ENCODE results near the gene FAM234B. TPM values are rescaled to one million over a fixed set of nuclear protein-coding genes. Genes with fewer than 3 reads are reported as not detected.

Gene FAM234B
- total RNA-seq, 1 donor: 3.3 TPM

GRCh38 chr12:13100882-13101769 is 56.9 kb downstream of the FAM234B start:
- no peak for TF ChIP-seq CTCF (IDR thresholded peaks at IDR 0.05; ENCODE audit: extremely low read depth, low read depth, low read length)
- H3K79me2 ChIP-seq (ENCODE audit: insufficient read depth, low read length): no peaks in the 10 kb centered on the region
- H3K4me1 ChIP-seq (ENCODE audit: insufficient read depth, low read length): peaks cover 62% of the 10 kb centered on the region
- H2AFZ ChIP-seq (ENCODE audit: low read length): peak overlapping the region; percentile 56
- H3K9me3 ChIP-seq (ENCODE audit: low read depth, low read length): no peaks in the 10 kb centered on the region
- H3K27ac ChIP-seq (ENCODE audit: low read depth, low read length): peak overlapping the region; percentile 100
- no peaks in the 10 kb centered on the region for H4K20me1 ChIP-seq (ENCODE audit: insufficient read depth, low read length)
- no peaks in the 10 kb centered on the region for H3K27me3 ChIP-seq (ENCODE audit: insufficient read depth, low read length)
- no peaks in the 10 kb centered on the region for H3K36me3 ChIP-seq (ENCODE audit: insufficient read depth, low read length)
- H3K4me3 ChIP-seq (ENCODE audit: insufficient read depth, low read length): peak overlapping the region; percentile 69
- DNase-seq (ENCODE audit: insufficient read length, low spot score, missing footprints): peak; percentile 93
- H3K4me2 ChIP-seq (ENCODE audit: insufficient read depth, low read length): peak overlapping the region; percentile 89

GRCh38 chr12:13101821-13102375 is 57.7 kb downstream of the FAM234B start:
- H3K4me3 ChIP-seq (ENCODE audit: insufficient read depth, low read length): peak overlapping the region; percentile 69
- H3K4me2 ChIP-seq (ENCODE audit: insufficient read depth, low read length): peak overlapping the region; percentile 85
- no peaks in the 10 kb centered on the region for H3K36me3 ChIP-seq (ENCODE audit: insufficient read depth, low read length)
- H3K27ac ChIP-seq (ENCODE audit: low read depth, low read length): peak overlapping the region; percentile 99
- H3K9me3 ChIP-seq (ENCODE audit: low read depth, low read length): no peaks in the 10 kb centered on the region
- DNase-seq (ENCODE audit: insufficient read length, low spot score, missing footprints): peak; percentile 66
- no peaks in the 10 kb centered on the region for H3K79me2 ChIP-seq (ENCODE audit: insufficient read depth, low read length)
- no peaks in the 10 kb centered on the region for H3K27me3 ChIP-seq (ENCODE audit: insufficient read depth, low read length)
- peaks cover 61% of the 10 kb centered on the region for H3K4me1 ChIP-seq (ENCODE audit: insufficient read depth, low read length)
- peak overlapping the region; percentile 37 for H2AFZ ChIP-seq (ENCODE audit: low read length)
- no peak for TF ChIP-seq CTCF (IDR thresholded peaks at IDR 0.05; ENCODE audit: extremely low read depth, low read depth, low read length)
- H4K20me1 ChIP-seq (ENCODE audit: insufficient read depth, low read length): no peaks in the 10 kb centered on the region

- H3K9me3 ChIP-seq (ENCODE audit: low read depth, low read length): no peaks in the 10 kb centered on the region
- H3K4me1 ChIP-seq (ENCODE audit: insufficient read depth, low read length): peaks cover 54% of the 10 kb centered on the region
- H3K36me3 ChIP-seq (ENCODE audit: insufficient read depth, low read length): no peaks in the 10 kb centered on the region
- DNase-seq (ENCODE audit: insufficient read length, low spot score, missing footprints): no peak
- H3K4me3 ChIP-seq (ENCODE audit: insufficient read depth, low read length): peak overlapping the region; percentile 40
- no peaks in the 10 kb centered on the region for H4K20me1 ChIP-seq (ENCODE audit: insufficient read depth, low read length)
- no peaks in the 10 kb centered on the region for H3K27me3 ChIP-seq (ENCODE audit: insufficient read depth, low read length)
- peak overlapping the region; percentile 99 for H3K27ac ChIP-seq (ENCODE audit: low read depth, low read length)
- peak overlapping the region; percentile 60 for H2AFZ ChIP-seq (ENCODE audit: low read length)
- H3K79me2 ChIP-seq (ENCODE audit: insufficient read depth, low read length): no peaks in the 10 kb centered on the region
- TF ChIP-seq CTCF (IDR thresholded peaks at IDR 0.05; ENCODE audit: extremely low read depth, low read depth, low read length): no peak
- peak overlapping the region; percentile 85 for H3K4me2 ChIP-seq (ENCODE audit: insufficient read depth, low read length)
These were observed 58.4 kb downstream of the FAM234B start for GRCh38 chr12:13102461-13103195.
